Chondrocyte (in vitro differentiated cells): ENCODE results near the gene OXGR1. TPM values are rescaled to one million over a fixed set of nuclear protein-coding genes. Genes with fewer than 3 reads are reported as not detected.

Source experiments
- DNase-seq: peaks from one replicate; pipeline ENCODE4 v3.0.0; 2021; ENCODE audit warnings: mixed read lengths, low spot score
- H3K27ac Mint-ChIP-seq: one replicate; pipeline ENCODE4 v1.8.0; 2021; ENCODE audit warnings: mild to moderate bottlenecking, moderate library complexity, mixed read lengths; ENCODE audit not compliant: unreplicated experiment
- H3K27me3 Mint-ChIP-seq: 2 replicates; pipeline ENCODE4 v1.8.0; 2021; ENCODE audit warnings: low read depth, mixed read lengths
- H3K36me3 Mint-ChIP-seq: 2 replicates; pipeline ENCODE4 v1.8.0; 2021; ENCODE audit warnings: low read depth, mixed read lengths
- H3K4me1 Mint-ChIP-seq: 2 replicates; pipeline ENCODE4 v1.8.0; 2021; ENCODE audit warnings: low read depth, mild to moderate bottlenecking, mixed read lengths
- H3K4me3 Mint-ChIP-seq: one replicate; pipeline ENCODE4 v1.8.0; 2021; ENCODE audit warnings: mild to moderate bottlenecking, moderate library complexity, mixed read lengths; ENCODE audit not compliant: unreplicated experiment
- H3K9me3 Mint-ChIP-seq: 2 replicates; pipeline ENCODE4 v1.8.0; 2021; ENCODE audit warnings: low read depth, mixed read lengths
- total RNA-seq: library from RNA; stranded (reverse); gene quantifications from 3 replicates; pipeline ENCODE4 v1.2.1, GENCODE V29; 2021
- TF ChIP-seq, protein P1 (sequence below): fragments of 200-600 bp; sonication (generic); IDR thresholded peaks from 2 replicates; pipeline ENCODE4 v1.5.0; 2021; ENCODE audit warnings: antibody characterized with exemption, mild to moderate bottlenecking, moderate library complexity

The OXGR1 gene
- total RNA-seq, 1 donor from 2014 or later, result not detected

DNA sequence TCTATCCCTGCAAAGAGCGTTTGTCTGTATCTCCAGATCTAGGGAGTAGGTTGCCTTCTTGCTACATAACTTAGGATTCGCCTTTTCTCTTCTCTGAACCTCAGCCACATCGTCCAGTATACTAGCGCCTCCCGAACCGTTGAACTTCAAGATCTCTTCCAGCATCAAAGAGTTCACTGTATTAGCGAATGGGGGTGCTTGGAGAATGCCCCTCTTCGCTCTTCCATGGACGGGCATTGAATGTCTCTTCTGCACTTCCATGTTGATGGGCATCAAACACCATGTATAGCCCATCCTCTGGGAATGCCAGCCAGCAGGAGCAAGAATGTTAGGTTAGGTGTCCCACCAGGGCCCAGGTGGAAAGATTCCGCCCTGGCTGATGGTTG, 575 bp upstream of the OXGR1 start:
- H3K36me3 Mint-ChIP-seq, result peaks cover 1% of the 10 kb centered on the region
- peaks cover 14% of the 10 kb centered on the region for H3K4me1 Mint-ChIP-seq
- H3K27me3 Mint-ChIP-seq, result peaks cover 66% of the 10 kb centered on the region
- TF ChIP-seq, protein P1, sequence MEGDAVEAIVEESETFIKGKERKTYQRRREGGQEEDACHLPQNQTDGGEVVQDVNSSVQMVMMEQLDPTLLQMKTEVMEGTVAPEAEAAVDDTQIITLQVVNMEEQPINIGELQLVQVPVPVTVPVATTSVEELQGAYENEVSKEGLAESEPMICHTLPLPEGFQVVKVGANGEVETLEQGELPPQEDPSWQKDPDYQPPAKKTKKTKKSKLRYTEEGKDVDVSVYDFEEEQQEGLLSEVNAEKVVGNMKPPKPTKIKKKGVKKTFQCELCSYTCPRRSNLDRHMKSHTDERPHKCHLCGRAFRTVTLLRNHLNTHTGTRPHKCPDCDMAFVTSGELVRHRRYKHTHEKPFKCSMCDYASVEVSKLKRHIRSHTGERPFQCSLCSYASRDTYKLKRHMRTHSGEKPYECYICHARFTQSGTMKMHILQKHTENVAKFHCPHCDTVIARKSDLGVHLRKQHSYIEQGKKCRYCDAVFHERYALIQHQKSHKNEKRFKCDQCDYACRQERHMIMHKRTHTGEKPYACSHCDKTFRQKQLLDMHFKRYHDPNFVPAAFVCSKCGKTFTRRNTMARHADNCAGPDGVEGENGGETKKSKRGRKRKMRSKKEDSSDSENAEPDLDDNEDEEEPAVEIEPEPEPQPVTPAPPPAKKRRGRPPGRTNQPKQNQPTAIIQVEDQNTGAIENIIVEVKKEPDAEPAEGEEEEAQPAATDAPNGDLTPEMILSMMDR, result no peak
- peak overlapping the region; percentile 53 for H3K4me3 Mint-ChIP-seq
- H3K27ac Mint-ChIP-seq, result no peak overlapping the region
- H3K9me3 Mint-ChIP-seq, result peaks cover 3% of the 10 kb centered on the region
- DNase-seq, result no peak

DNA sequence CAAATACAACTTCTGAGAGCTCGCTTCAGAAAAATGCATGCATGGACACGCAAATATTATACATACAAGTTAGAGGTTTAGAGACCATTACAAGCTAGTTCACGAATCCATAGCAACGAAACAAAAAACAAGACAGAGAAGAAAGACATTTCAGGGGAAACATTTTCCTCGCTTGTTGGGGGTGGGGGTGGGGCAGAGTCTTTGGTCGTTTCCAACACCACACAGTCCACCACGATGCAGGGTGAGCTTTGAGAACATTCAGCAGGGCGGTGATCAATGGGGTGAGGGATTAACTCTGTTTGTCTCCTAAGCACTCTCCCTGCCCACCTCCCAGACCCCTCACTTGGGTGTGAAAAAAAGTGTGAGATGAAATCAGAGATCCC, 651 bp downstream of the OXGR1 start:
- Mint-ChIP-seq H3K4me1 (peaks cover 14% of the 10 kb centered on the region), H3K4me3 (peak overlapping the region; percentile 44), H3K27ac (no peak overlapping the region), H3K36me3 (peaks cover 1% of the 10 kb centered on the region), H3K27me3 (peaks cover 64% of the 10 kb centered on the region), H3K9me3 (peaks cover 3% of the 10 kb centered on the region)
- TF ChIP-seq, protein P1, result no peak
- no peak for DNase-seq

DNA sequence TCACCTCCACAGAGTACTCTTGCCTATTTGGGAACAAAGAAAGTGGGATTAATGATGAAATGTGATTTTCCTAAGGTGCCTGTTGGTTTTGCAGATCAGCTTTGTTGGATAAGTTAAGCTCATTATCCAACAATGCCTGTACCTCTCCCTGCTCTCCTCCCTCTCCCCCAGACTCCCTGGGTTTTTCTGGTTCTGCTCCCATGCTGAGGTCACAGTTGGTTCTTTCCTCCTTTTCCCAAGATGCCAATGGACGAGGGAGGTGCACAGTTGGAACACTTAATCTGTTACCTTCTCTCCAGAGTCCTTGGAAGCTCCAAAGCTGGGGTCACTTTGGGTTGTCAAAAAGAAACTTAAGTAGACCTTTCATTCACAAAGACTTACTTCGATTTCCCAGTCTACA, 1.6 kb downstream of the OXGR1 start:
- TF ChIP-seq, protein P1, result no peak
- DNase-seq, result no peak
- Mint-ChIP-seq H3K9me3 (peaks cover 3% of the 10 kb centered on the region), H3K4me1 (peaks cover 14% of the 10 kb centered on the region), H3K27ac (no peak overlapping the region), H3K27me3 (peaks cover 64% of the 10 kb centered on the region), H3K36me3 (peaks cover 1% of the 10 kb centered on the region), H3K4me3 (no peak overlapping the region)

DNA sequence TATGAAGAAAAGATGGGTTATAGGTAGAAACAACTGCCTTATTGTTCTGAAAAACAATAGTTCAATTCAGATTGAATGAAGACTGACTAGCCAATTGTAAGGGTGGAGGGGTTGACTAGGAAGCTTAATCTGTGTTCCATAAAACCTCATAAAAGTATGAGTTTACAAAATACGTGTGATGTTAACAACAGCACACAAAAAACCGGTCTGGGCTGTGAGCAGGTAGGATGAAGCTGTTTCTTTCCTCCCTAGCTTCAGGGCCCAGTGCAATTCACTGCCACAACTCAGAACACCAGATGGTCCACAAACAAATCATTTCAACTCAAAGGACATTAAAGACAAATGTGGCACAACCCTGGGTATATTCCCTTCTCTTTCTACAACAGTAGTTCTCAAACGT, 3.2 kb downstream of the OXGR1 start:
- no peak overlapping the region for H3K27ac Mint-ChIP-seq
- H3K4me1 Mint-ChIP-seq, result peaks cover 14% of the 10 kb centered on the region
- H3K4me3 Mint-ChIP-seq, result no peak overlapping the region
- H3K27me3 Mint-ChIP-seq, result peaks cover 63% of the 10 kb centered on the region
- H3K9me3 Mint-ChIP-seq, result peaks cover 3% of the 10 kb centered on the region
- DNase-seq, result no peak
- peaks cover 1% of the 10 kb centered on the region for H3K36me3 Mint-ChIP-seq
- TF ChIP-seq, protein P1, result no peak

DNA sequence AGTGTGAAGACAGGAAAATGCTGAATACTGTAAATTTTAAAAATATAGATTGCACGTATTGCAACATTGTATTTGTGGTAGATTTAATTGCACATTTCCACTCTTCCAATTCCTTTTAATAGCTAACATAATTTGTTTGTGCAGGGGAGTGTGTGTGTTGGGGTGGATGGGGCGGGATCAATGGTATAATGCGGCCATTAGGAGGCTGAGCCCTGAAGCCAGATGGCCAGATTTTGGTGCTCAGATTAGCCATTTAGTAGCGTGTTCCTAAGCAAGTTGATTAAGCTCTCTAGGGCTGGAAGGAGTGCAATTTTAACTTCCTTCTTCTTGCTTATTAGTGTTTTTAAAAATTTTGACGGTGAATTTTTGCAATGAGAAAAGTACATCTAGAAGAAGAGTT, 5.8 kb downstream of the OXGR1 start:
- H3K9me3 Mint-ChIP-seq, result peaks cover 3% of the 10 kb centered on the region
- peaks cover 6% of the 10 kb centered on the region for H3K4me1 Mint-ChIP-seq
- TF ChIP-seq, protein P1, result no peak
- H3K4me3 Mint-ChIP-seq, result no peak overlapping the region
- DNase-seq, result no peak
- no peak overlapping the region for H3K27ac Mint-ChIP-seq
- H3K36me3 Mint-ChIP-seq, result no peaks in the 10 kb centered on the region
- peaks cover 50% of the 10 kb centered on the region for H3K27me3 Mint-ChIP-seq
